Type B pancreatic cell (in vitro differentiated cells): ENCODE data around the gene PFKFB3. TPM values are rescaled to one million over a fixed set of nuclear protein-coding genes. Genes with fewer than 3 reads are reported as not detected.

Source experiments
- DNase-seq: peaks from one replicate; pipeline ENCODE4 v3.0.0; 2021; ENCODE audit warnings: mixed read lengths; ENCODE audit not compliant: unreplicated experiment; ENCODE audit errors: extremely low spot score
- H3K27ac Mint-ChIP-seq: 2 replicates; pipeline ENCODE4 v1.8.0; 2021; ENCODE audit warnings: mild to moderate bottlenecking, mixed read lengths
- H3K27me3 Mint-ChIP-seq: 2 replicates; pipeline ENCODE4 v1.8.0; 2021; ENCODE audit warnings: mixed read lengths
- H3K36me3 Mint-ChIP-seq: 2 replicates; pipeline ENCODE4 v1.8.0; 2021; ENCODE audit warnings: mixed read lengths
- H3K4me1 Mint-ChIP-seq: one replicate; pipeline ENCODE4 v1.8.0; 2021; ENCODE audit warnings: mixed read lengths; ENCODE audit not compliant: unreplicated experiment
- H3K4me3 Mint-ChIP-seq: 2 replicates; pipeline ENCODE4 v1.8.0; 2021; ENCODE audit warnings: mild to moderate bottlenecking, mixed read lengths
- H3K9me3 Mint-ChIP-seq: 2 replicates; pipeline ENCODE4 v1.8.0; 2021; ENCODE audit warnings: mixed read lengths
- total RNA-seq: library from RNA; stranded (reverse); gene quantifications from 2 replicates; pipeline ENCODE4 v1.2.1, GENCODE V29; 2021; ENCODE audit warnings: low replicate concordance
- TF ChIP-seq, protein P1 (sequence below): fragments of 200-600 bp; sonication (generic); conservative IDR thresholded peaks from 2 replicates; pipeline ENCODE4 v1.5.0; 2021; ENCODE audit warnings: antibody characterized with exemption, mild to moderate bottlenecking

PFKFB3 gene
- total RNA-seq, 1 donor from 2014 or later = 30.2 TPM

DNA sequence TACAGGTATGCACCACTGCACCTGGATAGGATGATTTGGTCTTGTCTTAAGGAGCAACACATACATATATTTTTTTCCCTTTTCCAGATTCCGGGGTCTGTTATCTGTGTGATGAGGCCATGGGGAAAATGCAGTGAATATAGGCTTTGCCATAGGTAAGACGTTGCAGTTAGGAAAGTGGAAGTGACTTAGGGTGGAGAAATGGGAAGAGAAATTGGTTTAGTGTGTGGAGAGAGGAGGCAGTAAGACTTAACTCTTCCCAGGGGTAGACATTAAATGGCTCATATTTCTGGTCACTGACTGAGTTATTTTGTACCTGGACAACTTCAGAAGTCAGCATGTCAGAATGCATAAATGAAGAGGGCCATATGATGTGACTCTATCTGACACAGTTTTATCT, 66.7 kb downstream of the PFKFB3 start:
- no peaks in the 10 kb centered on the region for H3K36me3 Mint-ChIP-seq
- TF ChIP-seq, protein P1, sequence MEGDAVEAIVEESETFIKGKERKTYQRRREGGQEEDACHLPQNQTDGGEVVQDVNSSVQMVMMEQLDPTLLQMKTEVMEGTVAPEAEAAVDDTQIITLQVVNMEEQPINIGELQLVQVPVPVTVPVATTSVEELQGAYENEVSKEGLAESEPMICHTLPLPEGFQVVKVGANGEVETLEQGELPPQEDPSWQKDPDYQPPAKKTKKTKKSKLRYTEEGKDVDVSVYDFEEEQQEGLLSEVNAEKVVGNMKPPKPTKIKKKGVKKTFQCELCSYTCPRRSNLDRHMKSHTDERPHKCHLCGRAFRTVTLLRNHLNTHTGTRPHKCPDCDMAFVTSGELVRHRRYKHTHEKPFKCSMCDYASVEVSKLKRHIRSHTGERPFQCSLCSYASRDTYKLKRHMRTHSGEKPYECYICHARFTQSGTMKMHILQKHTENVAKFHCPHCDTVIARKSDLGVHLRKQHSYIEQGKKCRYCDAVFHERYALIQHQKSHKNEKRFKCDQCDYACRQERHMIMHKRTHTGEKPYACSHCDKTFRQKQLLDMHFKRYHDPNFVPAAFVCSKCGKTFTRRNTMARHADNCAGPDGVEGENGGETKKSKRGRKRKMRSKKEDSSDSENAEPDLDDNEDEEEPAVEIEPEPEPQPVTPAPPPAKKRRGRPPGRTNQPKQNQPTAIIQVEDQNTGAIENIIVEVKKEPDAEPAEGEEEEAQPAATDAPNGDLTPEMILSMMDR = no peak
- H3K4me3 Mint-ChIP-seq = no peak overlapping the region
- H3K27me3 Mint-ChIP-seq = peaks cover 4% of the 10 kb centered on the region
- H3K4me1 Mint-ChIP-seq = peaks cover 4% of the 10 kb centered on the region
- DNase-seq = no peak
- no peaks in the 10 kb centered on the region for H3K9me3 Mint-ChIP-seq
- H3K27ac Mint-ChIP-seq = no peak overlapping the region

DNA sequence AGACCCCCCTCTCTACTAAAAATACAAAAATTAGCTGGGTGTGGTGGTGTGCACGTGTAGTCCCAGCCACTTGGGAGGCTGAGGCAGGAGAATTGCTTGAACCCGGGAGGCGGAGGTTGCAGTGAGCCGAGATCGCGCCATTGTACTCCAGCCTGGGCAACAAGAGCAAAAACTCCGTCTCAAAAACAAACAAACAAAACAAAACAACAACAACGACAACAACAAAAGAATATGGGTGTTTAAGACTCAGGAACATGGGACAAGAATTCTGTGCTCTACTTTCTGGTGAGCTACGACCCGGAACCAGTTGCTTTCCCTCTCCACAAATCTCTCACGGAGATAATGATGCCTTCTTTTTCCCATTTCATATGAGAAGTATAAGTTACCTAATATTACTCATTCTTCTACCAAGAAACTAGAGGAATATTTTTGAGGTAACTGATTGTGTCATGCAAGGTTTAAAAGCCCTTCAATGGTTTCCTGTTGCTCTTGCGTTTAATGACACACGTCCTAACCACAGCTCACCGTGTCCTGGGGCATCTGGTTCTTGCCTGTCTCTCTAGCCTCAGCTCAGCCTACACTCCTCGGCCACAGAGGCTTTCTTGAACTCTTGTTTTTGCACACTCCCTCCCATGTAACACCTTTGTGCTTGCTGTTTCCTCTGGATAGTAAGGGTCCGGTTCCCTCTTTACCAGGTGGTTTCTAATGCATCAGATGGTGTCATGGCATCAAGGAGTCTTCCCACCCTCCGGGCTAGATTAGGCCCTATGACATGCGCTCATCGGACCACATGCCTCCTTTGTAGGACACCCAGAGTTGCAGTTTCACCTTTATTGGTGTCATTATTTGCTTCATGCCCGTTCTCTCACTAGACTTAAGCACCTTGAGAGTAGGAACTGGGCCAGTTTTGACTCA, 67.5 kb downstream of the PFKFB3 start:
- H3K4me3 Mint-ChIP-seq = no peak overlapping the region
- TF ChIP-seq, protein P1 = no peak
- H3K9me3 Mint-ChIP-seq = no peaks in the 10 kb centered on the region
- H3K27ac Mint-ChIP-seq = no peak overlapping the region
- H3K4me1 Mint-ChIP-seq = peaks cover 7% of the 10 kb centered on the region
- peaks cover 4% of the 10 kb centered on the region for H3K27me3 Mint-ChIP-seq
- no peak for DNase-seq
- no peaks in the 10 kb centered on the region for H3K36me3 Mint-ChIP-seq

DNA sequence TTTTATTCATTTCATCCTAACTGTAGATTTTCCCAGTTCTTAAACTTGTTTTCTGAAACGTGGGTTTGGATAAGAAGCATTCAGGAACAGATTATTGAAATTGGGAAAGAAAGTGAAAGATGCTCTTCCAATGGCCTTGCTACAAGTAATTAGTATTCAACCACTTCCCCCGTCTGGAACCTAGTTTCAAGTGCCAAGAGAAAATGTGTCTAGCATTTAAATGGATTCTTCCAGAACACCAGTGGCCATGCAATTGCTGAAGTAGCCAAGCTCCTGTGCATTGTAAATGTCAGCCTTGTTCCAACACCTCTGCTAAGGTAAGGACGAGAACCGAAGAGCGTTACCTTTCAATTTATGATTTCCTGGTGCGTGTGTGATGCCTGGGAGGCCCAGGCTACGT, 68.2 kb downstream of the PFKFB3 start:
- no peaks in the 10 kb centered on the region for H3K9me3 Mint-ChIP-seq
- H3K27ac Mint-ChIP-seq = no peak overlapping the region
- no peaks in the 10 kb centered on the region for H3K36me3 Mint-ChIP-seq
- TF ChIP-seq, protein P1 = no peak
- H3K27me3 Mint-ChIP-seq = peaks cover 4% of the 10 kb centered on the region
- peaks cover 11% of the 10 kb centered on the region for H3K4me1 Mint-ChIP-seq
- DNase-seq = no peak
- no peak overlapping the region for H3K4me3 Mint-ChIP-seq

DNA sequence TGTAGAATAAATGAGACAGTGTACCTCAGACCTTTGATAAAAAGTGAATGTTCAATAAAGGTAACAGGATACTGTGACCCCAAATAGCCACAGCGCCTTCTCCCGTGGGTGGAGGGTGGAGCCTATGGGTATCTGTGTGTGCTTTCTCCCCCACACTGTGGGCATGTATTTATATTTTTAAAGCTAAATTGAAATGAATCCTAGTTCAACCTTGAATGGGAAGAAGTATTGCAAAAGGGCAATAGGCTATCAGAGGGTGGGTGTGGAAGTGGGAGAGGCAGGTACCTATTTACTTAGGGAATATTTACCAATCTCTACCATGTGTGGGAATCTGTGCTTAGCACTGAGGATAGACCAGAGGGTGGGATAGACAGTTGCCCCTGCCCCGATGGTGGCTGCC, 68.9 kb downstream of the PFKFB3 start:
- no peaks in the 10 kb centered on the region for H3K9me3 Mint-ChIP-seq
- no peak for DNase-seq
- H3K27me3 Mint-ChIP-seq = peaks cover 4% of the 10 kb centered on the region
- no peaks in the 10 kb centered on the region for H3K36me3 Mint-ChIP-seq
- H3K4me3 Mint-ChIP-seq = no peak overlapping the region
- TF ChIP-seq, protein P1 = no peak
- no peak overlapping the region for H3K27ac Mint-ChIP-seq
- peaks cover 14% of the 10 kb centered on the region for H3K4me1 Mint-ChIP-seq

DNA sequence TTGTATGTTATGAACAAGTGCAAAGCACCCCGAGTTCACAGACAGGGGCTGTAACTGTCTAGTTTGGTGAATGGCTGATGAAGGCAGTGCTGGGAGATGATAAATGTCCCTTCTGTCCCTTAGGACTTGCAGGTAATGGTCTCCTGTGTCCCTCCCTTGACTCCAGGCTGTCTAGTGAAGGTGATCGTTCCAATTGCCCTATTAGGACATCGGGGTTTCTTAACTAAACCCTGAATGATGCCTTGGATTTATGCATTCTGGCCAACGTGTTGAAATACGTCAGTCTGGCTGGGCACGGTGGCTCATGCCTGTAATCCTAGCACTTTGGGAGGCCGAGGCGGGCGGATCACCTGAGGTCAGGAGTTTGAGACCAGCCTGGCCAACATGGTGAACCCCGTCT, 69.4 kb downstream of the PFKFB3 start:
- Mint-ChIP-seq H3K4me1 (peaks cover 14% of the 10 kb centered on the region), H3K36me3 (no peaks in the 10 kb centered on the region), H3K27me3 (peaks cover 4% of the 10 kb centered on the region), H3K27ac (no peak overlapping the region), H3K4me3 (no peak overlapping the region), H3K9me3 (no peaks in the 10 kb centered on the region)
- DNase-seq = no peak
- TF ChIP-seq, protein P1 = no peak
